Mesothelial cell of epicardium (in vitro differentiated cells): ENCODE measurements around the gene SLC9A4. TPM values are rescaled to one million over a fixed set of nuclear protein-coding genes. Genes with fewer than 3 reads are reported as not detected.

Experiments used
- DNase-seq, 2 experiments: peaks; one replicate each; pipeline ENCODE4 v3.0.0; 2021; ENCODE audit warnings: low spot score in 2 of 2; ENCODE audit not compliant: unreplicated experiment in 2 of 2
- H3K27ac Mint-ChIP-seq: 2 replicates; pipeline ENCODE4 v1.8.0; 2021; ENCODE audit warnings: mixed read lengths
- H3K27me3 Mint-ChIP-seq: 2 replicates; pipeline ENCODE4 v1.8.0; 2021; ENCODE audit warnings: low read depth, mixed read lengths
- H3K36me3 Mint-ChIP-seq: 2 replicates; pipeline ENCODE4 v1.8.0; 2021; ENCODE audit warnings: mixed read lengths
- H3K4me1 Mint-ChIP-seq: 2 replicates; pipeline ENCODE4 v1.8.0; 2021; ENCODE audit warnings: mixed read lengths
- H3K4me3 Mint-ChIP-seq: 2 replicates; pipeline ENCODE4 v1.8.0; 2021; ENCODE audit warnings: mild to moderate bottlenecking, moderate library complexity, mixed read lengths
- H3K9me3 Mint-ChIP-seq: 2 replicates; pipeline ENCODE4 v1.8.0; 2021; ENCODE audit warnings: mixed read lengths
- total RNA-seq: library from RNA; stranded (reverse); gene quantifications from 3 replicates; pipeline ENCODE4 v1.2.1, GENCODE V29; 2021
- TF ChIP-seq, protein P1 (sequence below): fragments of 200-600 bp; sonication (generic); IDR thresholded peaks from one replicate; pipeline ENCODE4 v1.5.0; 2021; ENCODE audit warnings: antibody characterized with exemption; ENCODE audit not compliant: unreplicated experiment

The SLC9A4 gene
- total RNA-seq, 1 donor from 2014 or later, result 0.07 TPM

DNA sequence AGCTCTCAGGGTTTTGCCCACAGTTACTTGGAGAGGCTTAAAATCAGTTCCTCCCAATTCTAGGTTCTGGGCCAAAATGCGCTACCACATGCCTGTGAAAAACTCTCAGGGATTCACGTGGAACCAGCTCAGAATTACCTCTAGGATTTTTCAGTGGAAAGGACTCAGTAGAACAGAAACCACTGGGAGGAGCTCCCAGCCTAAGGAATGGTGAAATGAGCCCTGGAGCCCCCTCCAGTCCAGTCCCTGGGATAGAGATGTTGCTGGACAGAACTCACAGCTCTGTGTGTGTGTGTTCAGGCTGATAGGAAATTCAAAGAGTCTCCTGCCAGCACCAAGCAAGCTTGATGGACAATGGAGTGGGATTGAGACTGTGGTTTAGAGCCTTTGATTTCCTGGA, 21.1 kb upstream of the SLC9A4 start:
- peaks cover 8% of the 10 kb centered on the region for H3K9me3 Mint-ChIP-seq
- H3K4me1 Mint-ChIP-seq, result no peaks in the 10 kb centered on the region
- H3K27me3 Mint-ChIP-seq, result peaks cover 31% of the 10 kb centered on the region
- H3K4me3 Mint-ChIP-seq, result no peak overlapping the region
- no peak overlapping the region for H3K27ac Mint-ChIP-seq
- no peaks in the 10 kb centered on the region for H3K36me3 Mint-ChIP-seq
- TF ChIP-seq, protein P1, sequence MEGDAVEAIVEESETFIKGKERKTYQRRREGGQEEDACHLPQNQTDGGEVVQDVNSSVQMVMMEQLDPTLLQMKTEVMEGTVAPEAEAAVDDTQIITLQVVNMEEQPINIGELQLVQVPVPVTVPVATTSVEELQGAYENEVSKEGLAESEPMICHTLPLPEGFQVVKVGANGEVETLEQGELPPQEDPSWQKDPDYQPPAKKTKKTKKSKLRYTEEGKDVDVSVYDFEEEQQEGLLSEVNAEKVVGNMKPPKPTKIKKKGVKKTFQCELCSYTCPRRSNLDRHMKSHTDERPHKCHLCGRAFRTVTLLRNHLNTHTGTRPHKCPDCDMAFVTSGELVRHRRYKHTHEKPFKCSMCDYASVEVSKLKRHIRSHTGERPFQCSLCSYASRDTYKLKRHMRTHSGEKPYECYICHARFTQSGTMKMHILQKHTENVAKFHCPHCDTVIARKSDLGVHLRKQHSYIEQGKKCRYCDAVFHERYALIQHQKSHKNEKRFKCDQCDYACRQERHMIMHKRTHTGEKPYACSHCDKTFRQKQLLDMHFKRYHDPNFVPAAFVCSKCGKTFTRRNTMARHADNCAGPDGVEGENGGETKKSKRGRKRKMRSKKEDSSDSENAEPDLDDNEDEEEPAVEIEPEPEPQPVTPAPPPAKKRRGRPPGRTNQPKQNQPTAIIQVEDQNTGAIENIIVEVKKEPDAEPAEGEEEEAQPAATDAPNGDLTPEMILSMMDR, result no peak
- DNase-seq, result no peak

DNA sequence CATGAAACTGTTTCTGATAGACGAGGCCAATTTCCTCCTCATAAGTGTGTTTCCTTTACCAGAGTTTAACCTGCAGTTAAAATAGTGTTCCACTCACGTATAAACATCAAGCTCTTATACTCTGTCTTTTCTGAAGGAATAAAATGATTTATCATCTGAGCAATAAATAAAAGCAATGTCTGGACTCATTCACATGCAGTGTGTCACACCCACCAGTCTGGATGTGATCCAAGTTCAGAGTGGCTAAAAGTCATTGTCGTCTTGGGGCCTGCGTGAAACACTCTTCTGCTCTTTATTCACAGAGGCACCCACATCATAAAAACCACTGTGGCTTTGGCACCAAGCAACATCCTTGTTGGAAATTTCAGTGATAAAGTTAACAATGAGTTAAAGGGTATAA, 19.5 kb upstream of the SLC9A4 start:
- Mint-ChIP-seq H3K9me3 (peaks cover 8% of the 10 kb centered on the region), H3K4me1 (no peaks in the 10 kb centered on the region), H3K27me3 (peaks cover 33% of the 10 kb centered on the region), H3K27ac (no peak overlapping the region), H3K36me3 (no peaks in the 10 kb centered on the region), H3K4me3 (no peak overlapping the region)
- no peak for DNase-seq
- TF ChIP-seq, protein P1, result no peak

DNA sequence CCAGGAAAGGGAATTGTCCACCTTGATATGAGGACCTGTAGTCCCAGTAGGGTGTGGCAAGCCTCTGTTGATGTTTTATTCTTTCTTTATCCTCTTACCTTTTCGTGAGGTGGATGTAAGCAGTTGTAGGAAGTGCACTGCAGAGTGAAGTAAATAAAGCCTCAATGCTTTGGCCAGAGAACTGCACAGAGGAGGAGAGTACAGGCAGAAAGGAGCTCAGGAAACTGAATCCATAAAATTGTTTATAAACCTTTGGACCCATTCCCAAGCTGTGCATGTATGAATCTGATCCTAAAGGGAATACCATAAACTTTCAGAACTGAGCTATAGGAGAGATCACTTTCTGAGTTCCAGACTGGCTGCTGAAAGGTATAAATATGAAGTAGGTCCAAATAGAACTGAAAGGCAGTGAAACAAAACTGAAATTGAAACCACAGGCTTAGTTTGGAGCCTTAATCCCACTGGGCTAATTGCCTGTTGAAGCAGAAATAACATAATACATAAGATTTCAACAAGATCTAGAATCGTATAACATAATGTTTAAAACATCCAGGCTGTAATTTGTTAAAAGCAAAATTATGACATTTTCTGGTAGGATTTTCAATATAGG, 17.9 kb upstream of the SLC9A4 start:
- Mint-ChIP-seq H3K4me3 (no peak overlapping the region), H3K9me3 (peaks cover 8% of the 10 kb centered on the region), H3K36me3 (no peaks in the 10 kb centered on the region), H3K27ac (no peak overlapping the region), H3K27me3 (peaks cover 42% of the 10 kb centered on the region), H3K4me1 (no peaks in the 10 kb centered on the region)
- no peak for DNase-seq
- TF ChIP-seq, protein P1, result no peak

DNA sequence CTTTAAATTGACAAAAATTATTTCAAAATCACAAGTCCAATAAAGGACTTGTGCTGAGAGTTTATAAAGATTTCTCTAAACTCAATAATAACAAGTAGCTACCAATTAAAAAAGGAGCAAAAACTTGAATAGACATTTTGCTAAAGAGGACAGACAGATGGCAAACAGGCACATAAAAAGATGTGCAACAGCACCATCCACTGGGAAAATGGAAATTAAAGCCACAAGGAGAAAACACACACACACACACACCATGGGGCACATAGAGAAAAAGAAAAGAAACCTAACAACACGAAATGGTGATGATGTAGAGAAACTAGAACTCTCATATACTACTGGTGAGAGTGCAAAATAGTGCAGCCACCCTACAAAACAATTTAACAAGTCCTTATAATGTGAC, 12.6 kb upstream of the SLC9A4 start:
- H3K27me3 Mint-ChIP-seq, result peaks cover 57% of the 10 kb centered on the region
- no peak overlapping the region for H3K27ac Mint-ChIP-seq
- peaks cover 6% of the 10 kb centered on the region for H3K9me3 Mint-ChIP-seq
- DNase-seq, result no peak
- TF ChIP-seq, protein P1, result no peak
- no peaks in the 10 kb centered on the region for H3K4me1 Mint-ChIP-seq
- no peaks in the 10 kb centered on the region for H3K36me3 Mint-ChIP-seq
- no peak overlapping the region for H3K4me3 Mint-ChIP-seq

DNA sequence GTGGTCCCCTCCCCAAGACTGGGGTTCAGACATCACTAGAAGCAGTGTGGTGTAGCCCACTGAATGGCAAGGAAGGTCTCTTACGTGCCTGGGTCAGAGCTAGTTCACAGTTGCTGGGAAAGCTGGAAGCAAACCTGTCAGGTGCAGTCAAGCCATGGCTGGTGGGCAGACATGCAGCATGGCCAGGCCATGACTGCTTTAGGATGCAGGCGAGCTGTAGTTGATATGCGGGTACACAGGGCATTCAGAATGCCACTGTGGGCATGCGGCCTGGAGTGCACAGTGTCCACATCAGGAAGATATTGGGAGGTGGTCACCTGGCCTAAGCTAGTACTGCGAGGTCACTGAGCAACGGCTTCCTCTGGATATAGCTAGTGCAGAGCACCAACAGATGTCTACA, 11.8 kb upstream of the SLC9A4 start:
- H3K4me1 Mint-ChIP-seq, result no peaks in the 10 kb centered on the region
- peaks cover 51% of the 10 kb centered on the region for H3K27me3 Mint-ChIP-seq
- no peak overlapping the region for H3K27ac Mint-ChIP-seq
- H3K9me3 Mint-ChIP-seq, result no peaks in the 10 kb centered on the region
- no peaks in the 10 kb centered on the region for H3K36me3 Mint-ChIP-seq
- H3K4me3 Mint-ChIP-seq, result no peak overlapping the region
- TF ChIP-seq, protein P1, result no peak
- no peak for DNase-seq

DNA sequence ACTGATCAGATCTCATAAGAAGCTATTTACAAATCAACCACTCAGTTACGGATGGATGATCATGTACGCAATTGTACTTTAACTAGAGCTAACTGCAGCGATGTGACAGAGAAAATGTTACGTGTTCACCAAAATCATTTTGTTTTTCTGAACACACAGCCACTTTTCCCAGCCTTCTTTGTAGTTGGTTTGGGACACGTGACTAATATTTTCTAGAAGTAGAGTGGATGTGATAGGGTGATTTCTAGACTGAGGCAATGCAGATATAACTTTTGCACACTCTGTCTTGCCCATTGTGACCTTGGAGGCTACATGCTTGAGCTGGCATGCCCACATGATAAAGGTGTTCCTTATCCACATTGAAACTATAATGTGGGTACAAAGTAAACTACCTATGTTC, 9.9 kb upstream of the SLC9A4 start:
- Mint-ChIP-seq H3K27ac (no peak overlapping the region), H3K9me3 (no peaks in the 10 kb centered on the region), H3K4me3 (no peak overlapping the region), H3K36me3 (no peaks in the 10 kb centered on the region), H3K4me1 (no peaks in the 10 kb centered on the region), H3K27me3 (peaks cover 48% of the 10 kb centered on the region)
- TF ChIP-seq, protein P1, result no peak
- no peak for DNase-seq
